Kidney tubule cell (primary cell): Measurements from ENCODE around the gene RASAL3.

ENCODE experiments used
- DNase-seq: peaks from one replicate; pipeline ENCODE4 v3.0.0-alpha.2; 2018; ENCODE audit warnings: low spot score

RASAL3 gene

GRCh38 chr19:15449620-15450527 lies 14.5 kb downstream of the RASAL3 start, which contains the start of gene WIZ:
WIZ (minus strand) TSS chr19:15449956; CDS start chr19:15448307, 1,649 bp downstream.
- DNase-seq, result peak; percentile 79

- no peak for DNase-seq
Measured at GRCh38 chr19:15448778-15449619, 15.3 kb downstream of the RASAL3 start.

GRCh38 chr19:15448044-15448777 lies 16.1 kb downstream of the RASAL3 start:
- DNase-seq, result no peak

GRCh38 chr19:15447057-15447456 lies 17.3 kb downstream of the RASAL3 start:
- no peak for DNase-seq

GRCh38 chr19:15445807-15446376 lies 18.5 kb downstream of the RASAL3 start:
- no peak for DNase-seq

- DNase-seq, result no peak
Measured at GRCh38 chr19:15445227-15445605, 19.1 kb downstream of the RASAL3 start.

GRCh38 chr19:15444505-15445226 lies 19.7 kb downstream of the RASAL3 start:
- DNase-seq, result no peak

GRCh38 chr19:15443838-15444237 lies 20.5 kb downstream of the RASAL3 start:
- no peak for DNase-seq

GRCh38 chr19:15443325-15443724 lies 21.0 kb downstream of the RASAL3 start:
- no peak for DNase-seq

GRCh38 chr19:15442142-15442920 lies 22.0 kb downstream of the RASAL3 start:
- no peak for DNase-seq

GRCh38 chr19:15441317-15441716 lies 23.0 kb downstream of the RASAL3 start:
- DNase-seq, result no peak

- no peak for DNase-seq
Measured at GRCh38 chr19:15439821-15440641, 24.3 kb downstream of the RASAL3 start.

- no peak for DNase-seq
Measured at GRCh38 chr19:15439078-15439799, 25.1 kb downstream of the RASAL3 start.

GRCh38 chr19:15438577-15438976 lies 25.8 kb downstream of the RASAL3 start:
- DNase-seq, result no peak

- DNase-seq, result no peak
Measured at GRCh38 chr19:15438124-15438496, 26.2 kb downstream of the RASAL3 start.

- DNase-seq, result no peak
Measured at GRCh38 chr19:15437355-15438123, 26.8 kb downstream of the RASAL3 start.

GRCh38 chr19:15436826-15437110 lies 27.6 kb downstream of the RASAL3 start:
- DNase-seq, result no peak
